Dedifferentiated amniotic fluid mesenchymal stem cell (primary cell): ENCODE measurements around the gene PELI2.

Source experiments
- DNase-seq: peaks from one replicate; pipeline ENCODE4 v3.0.0-alpha.2; 2016; ENCODE audit errors: extremely low spot score

The PELI2 gene

GRCh38 chr14:56205881-56206280 lies 87.7 kb downstream of the PELI2 start:
- DNase-seq, result no peak

DNA sequence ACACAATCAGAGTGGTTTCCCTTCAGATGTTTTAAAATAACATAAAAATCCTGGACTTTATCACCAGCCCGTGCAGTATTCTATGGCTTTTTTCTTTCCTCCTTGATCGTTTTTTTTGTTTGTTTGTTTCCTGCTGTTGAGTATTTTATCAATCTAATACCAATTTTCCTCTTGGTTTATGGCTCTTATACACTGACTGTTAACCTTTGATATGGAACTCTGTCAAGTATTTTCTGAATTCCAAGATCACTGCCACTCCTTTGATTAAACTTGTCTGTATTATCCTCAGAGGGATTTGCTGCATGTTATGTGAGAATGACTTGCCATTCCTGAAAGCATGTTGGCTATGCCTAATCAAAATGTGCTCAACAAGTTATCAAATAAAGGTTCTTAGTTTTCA lies 88.4 kb downstream of the PELI2 start:
- no peak for DNase-seq

DNA sequence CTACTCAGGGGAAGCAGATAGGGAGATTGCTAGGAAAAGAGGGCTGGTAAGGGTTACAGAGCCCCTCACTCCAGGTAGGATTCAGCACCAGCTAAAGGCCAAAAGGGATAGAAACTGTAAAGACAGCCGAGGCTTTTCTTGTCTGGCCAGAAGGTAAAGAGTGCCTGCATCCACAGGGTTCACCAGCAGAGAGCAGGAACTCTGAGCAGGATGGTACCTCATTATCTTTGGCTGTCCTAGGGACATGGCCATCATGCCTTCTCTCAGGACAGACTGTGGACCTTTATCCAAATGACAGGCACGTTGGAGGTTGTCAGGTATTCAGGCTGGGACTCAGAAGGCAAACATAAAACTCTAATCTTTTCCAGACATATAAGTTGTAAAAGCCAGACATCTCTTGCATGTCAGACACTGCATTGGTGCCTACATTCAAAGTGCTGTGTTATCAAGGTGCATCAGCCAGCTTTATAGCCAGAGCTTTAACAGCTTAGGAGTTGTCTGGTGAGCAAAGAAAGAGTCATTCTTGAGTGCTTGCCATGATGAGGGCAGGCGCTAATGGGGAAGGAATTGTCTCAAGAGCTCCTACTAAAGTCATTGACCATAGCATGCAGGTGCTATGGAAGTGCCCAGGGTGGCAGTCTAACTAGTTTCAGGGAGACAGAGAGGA lies 89.5 kb downstream of the PELI2 start:
- no peak for DNase-seq

DNA sequence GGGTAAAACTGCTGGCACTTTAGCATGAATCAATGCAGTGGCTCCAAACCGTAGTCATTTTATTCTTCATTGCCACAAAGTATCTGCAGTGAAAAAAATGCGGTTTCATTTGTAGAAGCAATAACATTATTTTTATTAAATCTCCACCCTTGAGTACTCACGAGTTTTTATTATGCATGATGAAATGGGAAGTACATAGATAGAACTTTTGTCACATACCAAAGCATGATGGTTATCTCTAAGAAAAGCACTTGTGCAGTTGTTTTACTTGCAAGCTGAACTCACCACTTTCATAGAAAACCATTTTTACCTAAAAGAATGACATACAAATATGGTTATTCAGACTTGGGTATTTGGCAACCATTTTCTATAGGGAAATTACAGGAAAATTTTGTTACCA lies 90.3 kb downstream of the PELI2 start:
- DNase-seq, result no peak

GRCh38 chr14:56210571-56210970 lies 92.4 kb downstream of the PELI2 start:
- no peak for DNase-seq

GRCh38 chr14:56211084-56211483 lies 92.9 kb downstream of the PELI2 start:
- DNase-seq, result no peak

GRCh38 chr14:56211844-56212243 lies 93.6 kb downstream of the PELI2 start:
- no peak for DNase-seq

- no peak for DNase-seq
These were observed 94.3 kb downstream of the PELI2 start for GRCh38 chr14:56212521-56212920.

GRCh38 chr14:56213306-56213705 lies 95.1 kb downstream of the PELI2 start:
- no peak for DNase-seq

DNA sequence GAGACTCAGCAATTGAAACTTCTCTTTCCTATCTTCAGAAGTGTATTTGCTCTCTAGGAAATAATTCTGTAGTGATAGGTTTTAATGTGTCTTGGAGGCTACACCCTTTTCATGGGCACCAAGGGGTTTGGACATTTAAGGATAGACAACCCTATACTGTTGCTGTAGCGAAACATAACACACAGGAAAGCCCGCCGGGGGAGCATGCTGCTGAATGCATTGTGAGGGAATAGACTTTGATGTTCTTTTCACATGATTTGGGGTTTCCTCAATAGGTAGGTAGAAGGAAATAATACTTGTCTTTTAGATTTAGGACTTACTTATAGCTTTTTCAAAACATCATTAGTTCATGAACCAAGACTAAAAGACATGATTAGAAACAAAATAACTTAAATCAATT lies 97.0 kb downstream of the PELI2 start:
- DNase-seq, result no peak

DNA sequence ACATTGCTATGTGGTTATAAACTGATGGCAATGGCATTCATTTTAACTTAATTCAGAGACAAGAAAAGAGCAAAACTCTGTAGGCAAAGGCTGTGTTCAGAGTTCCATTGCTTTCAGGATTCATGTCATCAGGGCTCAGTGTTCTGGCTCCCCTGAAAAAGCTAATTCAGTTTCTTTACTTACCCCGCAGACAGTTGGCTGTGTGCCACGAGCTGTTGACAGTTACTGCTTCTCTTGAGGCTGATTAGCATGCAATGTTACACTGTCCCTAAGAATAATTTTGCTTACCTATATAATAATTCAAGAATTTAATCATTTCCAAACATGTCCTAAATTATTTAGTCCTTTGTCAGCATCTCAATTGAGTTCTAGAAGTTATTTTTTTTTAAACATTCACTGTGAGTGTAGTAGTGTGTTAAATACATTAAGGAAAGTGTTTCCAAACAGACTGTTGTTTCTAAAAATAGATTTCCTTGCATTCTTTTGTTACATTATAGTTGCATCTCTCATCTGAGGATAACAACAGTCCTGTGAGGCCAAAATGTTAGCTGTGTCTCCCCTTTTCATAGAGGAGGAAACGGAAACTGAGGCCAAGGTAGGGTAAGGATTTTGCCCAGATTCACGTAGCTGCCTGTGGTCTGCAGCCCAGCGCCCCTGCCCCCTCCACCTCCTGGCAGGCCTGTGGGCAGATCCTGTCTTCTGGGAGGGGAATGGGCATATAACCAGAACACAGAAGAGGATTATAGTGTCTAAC lies 98.6 kb downstream of the PELI2 start:
- DNase-seq, result no peak

DNA sequence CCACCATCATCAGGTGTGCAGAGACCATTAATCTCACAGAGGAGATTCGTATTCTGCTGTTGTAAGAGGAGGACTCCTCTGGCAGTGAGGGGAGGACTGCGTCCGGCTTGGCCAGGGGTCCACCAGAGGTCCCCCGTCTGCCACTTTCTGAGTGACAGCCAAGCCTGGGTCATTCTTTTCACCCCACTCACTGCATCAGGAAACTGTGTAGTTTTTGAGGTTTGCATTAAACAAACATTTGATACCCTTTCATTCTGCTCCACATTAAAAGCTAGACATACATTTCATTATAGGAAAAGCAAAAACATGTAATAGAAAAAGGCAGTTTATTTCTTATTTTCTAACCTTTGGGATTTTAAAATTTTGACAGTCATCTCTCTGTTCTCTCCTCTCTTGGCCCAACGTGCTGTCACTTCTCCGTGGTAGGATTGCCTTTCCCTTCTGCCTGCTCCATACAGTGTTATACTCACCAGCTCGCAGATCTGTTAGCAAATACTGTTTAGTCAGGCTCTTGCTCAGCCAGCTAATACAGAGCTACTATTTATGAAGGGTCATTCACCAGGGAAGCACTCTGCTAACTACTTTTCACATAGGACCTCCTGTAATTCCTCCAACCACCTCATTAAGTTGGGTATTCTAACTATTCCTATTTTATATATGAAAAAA lies 99.3 kb downstream of the PELI2 start:
- no peak for DNase-seq

- no peak for DNase-seq
These were observed 101.6 kb downstream of the PELI2 start for GRCh38 chr14:56219666-56220413.

GRCh38 chr14:56221382-56222128 lies 103.3 kb downstream of the PELI2 start:
- no peak for DNase-seq

DNA sequence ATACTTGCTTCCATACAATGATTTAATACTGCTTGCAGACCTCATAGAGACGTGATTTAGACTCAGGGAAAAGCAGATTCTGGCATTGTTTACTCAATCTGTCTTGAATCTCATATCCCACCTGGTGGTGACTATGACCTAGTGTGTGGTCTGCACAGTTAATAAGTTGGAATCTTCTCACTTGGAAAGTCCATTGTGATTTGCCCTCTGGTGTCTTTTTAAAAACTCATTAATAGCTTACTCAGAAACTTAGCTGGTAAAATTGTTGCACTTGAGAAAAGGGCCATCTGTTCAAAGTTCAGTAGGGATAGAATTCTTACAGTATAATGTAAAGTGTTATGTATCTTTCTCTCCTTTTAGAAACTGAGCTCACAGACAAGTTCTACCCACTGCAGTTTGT lies 106.0 kb downstream of the PELI2 start:
- DNase-seq, result no peak

DNA sequence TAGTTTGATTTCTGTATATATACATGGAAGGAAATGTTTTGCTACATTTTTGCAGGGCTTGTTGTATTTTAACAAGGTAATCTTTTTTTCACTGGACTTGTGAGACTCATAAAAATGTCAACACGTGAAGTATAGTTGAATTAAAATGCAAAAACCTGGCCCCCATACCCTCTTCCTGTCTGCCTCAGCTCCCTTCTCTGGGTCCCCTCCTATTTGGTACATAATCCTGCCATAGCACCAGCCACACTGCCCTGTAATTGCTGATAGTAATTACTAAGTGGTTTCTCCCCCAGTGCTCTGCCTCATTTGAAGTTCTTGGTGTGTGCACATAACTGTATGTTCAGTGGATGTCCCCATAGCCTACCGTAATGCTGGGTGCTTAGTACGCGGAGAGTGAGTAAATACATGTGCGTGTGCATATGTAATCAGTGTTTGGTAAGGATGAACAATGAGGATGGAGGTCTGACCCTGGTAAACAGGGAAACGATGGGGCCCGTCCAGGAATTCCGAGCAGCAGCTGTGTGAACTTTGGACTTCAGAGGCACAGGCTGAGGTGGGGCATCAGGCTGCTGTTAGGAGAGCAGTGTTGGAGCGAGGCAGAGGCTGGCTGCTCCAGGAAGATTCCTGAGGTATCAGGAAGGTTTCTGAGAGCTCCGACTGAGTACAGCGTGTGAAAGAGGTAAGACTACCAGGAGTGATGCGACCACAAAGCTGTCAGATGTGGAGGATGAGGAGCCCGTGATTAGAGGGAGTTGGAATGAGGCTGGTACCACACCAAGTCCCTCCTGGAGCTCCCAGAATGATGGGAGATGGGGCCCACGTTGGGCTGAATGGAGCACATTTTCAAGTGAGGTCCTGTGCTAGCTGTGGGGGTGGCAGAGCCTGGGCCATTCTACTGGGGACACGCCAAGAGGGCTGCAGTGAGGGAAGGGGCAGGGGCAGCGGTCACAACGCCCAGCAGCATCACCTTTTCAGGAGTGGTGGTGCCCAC lies 106.8 kb downstream of the PELI2 start:
- no peak for DNase-seq

GRCh38 chr14:56235388-56235787 lies 117.2 kb downstream of the PELI2 start:
- no peak for DNase-seq

DNA sequence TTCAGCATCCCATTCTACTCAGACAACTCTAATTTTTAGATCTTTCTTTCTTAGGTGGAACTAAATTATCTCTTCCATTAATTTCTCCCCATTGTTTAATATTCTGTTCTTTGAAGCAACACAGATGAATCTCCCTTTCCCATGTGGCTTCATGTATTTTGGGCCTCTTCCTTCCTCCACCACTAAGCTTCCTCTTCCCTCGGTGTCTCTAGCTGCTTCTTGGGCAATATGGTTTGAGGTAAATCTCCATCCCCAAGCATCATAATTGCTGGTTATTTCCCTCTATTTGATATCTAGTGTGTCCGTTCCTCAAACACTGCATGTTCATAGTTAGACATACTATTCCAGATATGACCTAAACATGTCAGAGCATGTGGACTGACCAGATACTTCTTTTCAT lies 119.2 kb downstream of the PELI2 start:
- no peak for DNase-seq

DNA sequence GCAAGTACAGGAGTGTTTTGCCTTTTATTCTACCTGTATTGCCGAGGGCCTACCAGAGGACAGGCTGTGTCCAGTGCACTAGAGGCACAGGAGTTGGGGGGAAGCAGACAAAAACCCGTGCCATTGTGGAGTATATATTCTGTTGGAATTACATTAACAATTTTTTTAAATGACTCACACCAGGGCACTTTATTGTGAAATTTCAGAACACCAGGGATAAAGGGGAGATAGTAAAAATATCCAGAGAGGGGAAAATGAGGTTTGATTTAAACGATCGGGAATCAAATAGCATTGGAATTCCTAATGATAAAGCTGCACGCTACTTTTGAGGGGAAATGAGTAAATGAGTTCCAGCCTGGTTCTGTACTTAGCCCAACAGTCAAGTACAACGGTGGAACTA lies 123.2 kb downstream of the PELI2 start:
- DNase-seq, result no peak

- DNase-seq, result no peak
These were observed 124.9 kb downstream of the PELI2 start for GRCh38 chr14:56243110-56243509.
